SK-N-MC (cell line): ENCODE measurements around the gene TSPAN4.

Source experiments
- DNase-seq: peaks from one replicate; pipeline ENCODE4 v3.0.0-alpha.2; 2011; ENCODE audit warnings: low read depth, low spot score
- H3K27ac ChIP-seq: fragments of 200-600 bp; sonication (generic); 2 replicates; pipeline ENCODE4 v1.5.1; 2016; ENCODE audit warnings: mixed run types
- H3K36me3 ChIP-seq: fragments of 200-600 bp; sonication (generic); 2 replicates; pipeline ENCODE4 v1.6.1; 2017; ENCODE audit warnings: antibody characterized with exemption, low read length, mixed read lengths; ENCODE audit not compliant: insufficient read depth
- H3K4me3 ChIP-seq: fragments of 200-600 bp; sonication (generic); 2 replicates; pipeline ENCODE4 v1.5.1; 2016
- H3K9ac ChIP-seq: fragments of 200-600 bp; sonication (generic); 2 replicates; pipeline ENCODE4 v1.8.0; 2017; ENCODE audit warnings: mixed run types, mixed read lengths; ENCODE audit not compliant: insufficient read length
- H3K9me3 ChIP-seq: fragments of 200-600 bp; sonication (generic); 2 replicates; pipeline ENCODE4 v1.6.1; 2017; ENCODE audit warnings: low read depth, mild to moderate bottlenecking, antibody characterized with exemption, low read length, moderate library complexity, mixed read lengths
- EZH2 ChIP-seq: fragments of 200-600 bp; sonication (generic); IDR thresholded peaks from one replicate; pipeline ENCODE4 v1.6.1; 2017; ENCODE audit warnings: antibody characterized with exemption
- FOXP2 ChIP-seq: optimal IDR thresholded peaks from 2 replicates; pipeline ENCODE3; 2011; ENCODE audit warnings: mild to moderate bottlenecking, moderate library complexity; ENCODE audit not compliant: insufficient read depth; ENCODE audit errors: extremely low read length, control extremely low read depth
- POLR2AphosphoS5 ChIP-seq: IDR thresholded peaks from 2 replicates; pipeline ENCODE4 v1.6.1; 2012; ENCODE audit warnings: mild to moderate bottlenecking, low read depth, low read length, borderline replicate concordance

Gene TSPAN4

DNA sequence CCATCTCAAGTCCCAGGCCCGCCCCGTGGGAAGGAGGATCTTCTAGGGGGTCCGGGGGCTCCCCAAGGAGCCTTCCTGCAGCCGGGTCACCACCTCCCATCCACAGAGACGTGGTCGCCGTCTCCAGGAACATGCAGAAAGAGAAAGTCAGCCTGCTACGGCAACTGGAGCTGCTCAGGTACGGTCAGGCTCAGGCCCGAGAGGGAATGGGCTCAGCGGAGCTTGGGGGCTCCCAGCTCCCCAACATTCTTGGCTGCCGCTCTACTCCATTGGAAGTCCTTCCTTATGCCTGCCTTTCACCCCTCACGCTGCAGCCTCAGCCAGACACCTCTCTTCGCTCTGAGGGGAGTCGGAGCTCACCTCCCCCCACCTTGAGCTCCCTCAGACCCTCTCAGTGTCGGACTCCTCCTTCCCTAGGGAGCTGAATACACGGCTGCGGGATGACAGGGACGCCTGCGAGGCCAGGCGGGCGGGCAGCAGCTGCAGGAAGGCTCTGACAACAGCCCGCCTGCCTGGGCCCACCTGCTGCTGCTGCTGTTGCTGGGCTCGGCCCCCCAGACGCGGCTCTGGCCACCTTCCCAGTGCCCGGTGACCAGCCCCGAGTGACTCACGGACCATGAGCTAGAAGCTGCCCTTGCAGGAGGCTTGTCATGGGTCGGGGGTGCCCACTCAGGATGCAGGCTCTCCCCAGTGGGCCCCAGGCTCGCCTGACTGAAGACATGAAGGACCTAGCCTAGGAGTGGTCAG lies 11.4 kb upstream of the TSPAN4 start:
- DNase-seq = no peak
- H3K36me3 ChIP-seq = no peaks in the 10 kb centered on the region
- H3K9me3 ChIP-seq = no peaks in the 10 kb centered on the region
- no peak overlapping the region for H3K9ac ChIP-seq
- no peak overlapping the region for H3K27ac ChIP-seq
- TF ChIP-seq POLR2AphosphoS5 (no peak), EZH2 (no peak), FOXP2 (no peak)
- peak overlapping the region; percentile 86 for H3K4me3 ChIP-seq

DNA sequence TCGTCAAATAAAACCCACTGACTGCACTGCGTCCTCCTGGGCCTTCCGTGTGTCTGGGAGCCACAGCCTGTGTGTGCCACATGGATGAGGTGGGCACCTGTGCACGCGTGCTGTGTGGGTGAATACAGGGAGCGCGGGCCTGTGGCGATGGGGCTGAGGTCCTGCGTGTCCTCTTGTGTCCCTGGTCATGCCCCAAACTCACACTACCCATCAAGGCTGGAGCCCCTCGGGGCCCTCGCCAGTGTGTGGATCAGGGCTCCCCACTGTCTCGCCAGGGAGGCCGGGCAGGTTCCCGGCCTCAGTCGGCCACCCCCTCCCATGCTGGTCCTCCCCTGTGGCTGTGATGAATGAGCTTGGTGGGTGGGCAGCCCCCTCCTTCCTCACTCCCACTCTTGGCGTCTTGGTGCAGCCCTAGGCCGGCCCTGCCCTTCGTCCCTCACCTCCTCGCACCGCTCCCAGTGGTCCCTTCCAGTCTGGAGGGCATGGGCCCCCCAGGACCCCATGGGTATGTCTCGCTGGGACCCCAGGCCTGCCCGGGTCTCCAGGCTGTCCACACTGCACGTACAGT lies 10.6 kb upstream of the TSPAN4 start:
- H3K36me3 ChIP-seq = peaks cover 4% of the 10 kb centered on the region; the same call in 1 of the 2 replicates
- peak overlapping the region; percentile 84 for H3K4me3 ChIP-seq
- no peak for TF ChIP-seq POLR2AphosphoS5
- TF ChIP-seq FOXP2 = no peak
- TF ChIP-seq EZH2 = no peak
- no peaks in the 10 kb centered on the region for H3K9me3 ChIP-seq
- H3K27ac ChIP-seq = no peak overlapping the region
- no peak for DNase-seq
- H3K9ac ChIP-seq = peak overlapping the region; percentile 57

DNA sequence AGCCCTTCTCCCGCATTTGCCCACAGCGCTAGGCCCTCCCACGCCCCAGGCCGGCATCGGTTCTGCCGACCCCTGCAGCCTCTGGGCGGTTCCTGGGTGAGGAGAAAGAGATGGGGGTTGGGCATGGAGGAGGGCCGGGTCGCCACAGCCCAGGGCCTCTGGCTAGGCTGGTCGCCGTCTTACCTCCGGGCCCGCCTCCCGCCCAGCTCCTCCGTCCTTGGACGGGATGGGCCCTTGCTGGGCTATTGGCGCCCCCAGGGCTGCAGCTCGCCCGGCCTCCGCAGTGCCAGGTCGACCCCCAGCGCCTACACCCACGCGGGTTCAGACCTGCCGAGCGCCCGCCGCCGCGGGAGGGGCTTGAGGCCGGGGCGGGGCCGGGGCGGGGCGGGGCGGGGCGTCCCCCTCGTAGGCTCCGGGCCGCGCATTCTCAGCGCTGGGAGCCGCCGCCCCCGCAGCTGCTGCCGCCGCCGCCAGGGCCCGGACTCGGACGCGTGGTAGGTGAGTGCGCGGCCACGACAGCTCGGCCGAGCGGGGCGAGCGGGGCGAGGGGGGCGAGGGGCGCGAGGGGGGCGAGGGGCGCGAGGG lies 10.0 kb upstream of the TSPAN4 start, which contains the start of gene CD151:
Gene CD151, plus strand, starts transcription at position 424 of the 585 bp plus-strand sequence. CDS start 3,118 bp downstream, outside the sequence.
- Histone ChIP-seq H3K4me3 (peak within 1 kb of the TSS; percentile 84), H3K9ac (peak within 1 kb of the TSS; percentile 67), H3K9me3 (no peaks in the 10 kb centered on the region), H3K36me3 (peaks cover 10% of the 10 kb centered on the region; the same call in 1 of the 2 replicates), H3K27ac (no peak within 1 kb of the TSS)
- TF ChIP-seq FOXP2 (no peak), EZH2 (no peak), POLR2AphosphoS5 (peak; percentile 60; the same call in 1 of the 2 replicates)
- DNase-seq = no peak

DNA sequence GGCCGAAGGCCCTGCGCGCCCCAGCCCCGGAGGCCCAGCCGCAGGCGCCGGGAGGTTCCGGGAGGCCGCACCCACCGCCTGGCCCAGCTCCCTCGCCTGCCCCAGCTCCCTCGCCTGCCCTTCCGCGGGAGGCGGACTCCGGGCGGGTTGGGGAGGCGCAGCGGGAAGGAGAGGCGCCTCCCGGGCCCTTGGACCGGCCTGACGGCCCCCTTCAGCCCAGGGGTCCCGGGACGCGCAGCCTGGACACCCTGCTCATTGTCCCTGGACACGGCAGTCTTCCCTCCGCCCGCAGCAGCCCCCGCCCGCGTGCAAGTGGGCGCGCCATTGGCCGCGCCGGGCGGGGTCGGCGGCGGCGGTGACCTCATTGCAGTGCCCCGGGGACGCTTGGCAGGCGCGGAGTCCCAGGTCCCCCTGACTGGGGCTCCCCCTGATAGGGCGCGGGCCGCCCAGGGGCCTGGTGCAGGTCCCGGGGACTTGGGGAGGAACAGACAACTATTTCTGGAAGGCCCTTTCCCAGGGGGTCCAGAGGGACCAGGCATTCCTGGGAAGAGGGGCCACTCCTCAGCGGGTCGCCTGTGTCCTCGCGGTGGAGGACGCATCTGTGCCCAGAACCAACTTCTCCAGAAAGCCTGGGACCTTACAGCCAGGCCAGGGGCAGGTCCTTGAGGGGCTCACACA lies 9.4 kb upstream of the TSPAN4 start:
- TF ChIP-seq FOXP2 = no peak
- TF ChIP-seq POLR2AphosphoS5 = no peak
- TF ChIP-seq EZH2 = no peak
- Histone ChIP-seq H3K27ac (no peak overlapping the region), H3K4me3 (peak overlapping the region; percentile 78)

DNA sequence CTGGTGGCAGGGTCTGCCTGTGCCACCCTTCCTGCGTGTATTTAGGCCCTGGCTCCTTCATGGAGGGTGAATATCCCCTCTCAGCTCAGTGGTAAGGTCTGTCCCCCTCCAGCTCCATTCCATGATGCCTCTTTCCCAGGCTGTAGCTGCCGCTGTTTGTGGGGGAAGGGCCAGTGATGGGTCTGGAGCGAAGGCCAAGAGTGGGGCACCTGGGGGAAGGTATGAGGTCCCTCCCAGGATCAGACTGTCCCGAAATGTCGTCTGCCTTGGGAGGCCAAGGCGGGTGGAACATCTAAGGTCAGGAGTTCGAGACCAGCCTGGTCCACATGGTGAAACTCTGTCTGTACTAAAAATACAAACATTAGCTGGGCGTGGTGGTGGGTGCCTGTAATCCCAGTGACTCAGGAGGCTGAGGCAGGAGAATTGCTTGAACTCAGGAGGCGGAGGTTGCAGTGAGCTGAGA lies 8.8 kb upstream of the TSPAN4 start:
- Histone ChIP-seq H3K9ac (peak overlapping the region; percentile 67), H3K4me3 (peak overlapping the region; percentile 78), H3K27ac (no peak overlapping the region), H3K36me3 (peaks cover 20% of the 10 kb centered on the region), H3K9me3 (no peaks in the 10 kb centered on the region)
- no peak for DNase-seq
- TF ChIP-seq POLR2AphosphoS5 (no peak), EZH2 (no peak), FOXP2 (no peak)

More for the DNA sequence above, 9.4 kb upstream of the TSPAN4 start:
- Histone ChIP-seq H3K9ac (peak overlapping the region; percentile 67), H3K36me3 (peaks cover 15% of the 10 kb centered on the region; the same call in 1 of the 2 replicates), H3K9me3 (no peaks in the 10 kb centered on the region)
- DNase-seq = no peak

DNA sequence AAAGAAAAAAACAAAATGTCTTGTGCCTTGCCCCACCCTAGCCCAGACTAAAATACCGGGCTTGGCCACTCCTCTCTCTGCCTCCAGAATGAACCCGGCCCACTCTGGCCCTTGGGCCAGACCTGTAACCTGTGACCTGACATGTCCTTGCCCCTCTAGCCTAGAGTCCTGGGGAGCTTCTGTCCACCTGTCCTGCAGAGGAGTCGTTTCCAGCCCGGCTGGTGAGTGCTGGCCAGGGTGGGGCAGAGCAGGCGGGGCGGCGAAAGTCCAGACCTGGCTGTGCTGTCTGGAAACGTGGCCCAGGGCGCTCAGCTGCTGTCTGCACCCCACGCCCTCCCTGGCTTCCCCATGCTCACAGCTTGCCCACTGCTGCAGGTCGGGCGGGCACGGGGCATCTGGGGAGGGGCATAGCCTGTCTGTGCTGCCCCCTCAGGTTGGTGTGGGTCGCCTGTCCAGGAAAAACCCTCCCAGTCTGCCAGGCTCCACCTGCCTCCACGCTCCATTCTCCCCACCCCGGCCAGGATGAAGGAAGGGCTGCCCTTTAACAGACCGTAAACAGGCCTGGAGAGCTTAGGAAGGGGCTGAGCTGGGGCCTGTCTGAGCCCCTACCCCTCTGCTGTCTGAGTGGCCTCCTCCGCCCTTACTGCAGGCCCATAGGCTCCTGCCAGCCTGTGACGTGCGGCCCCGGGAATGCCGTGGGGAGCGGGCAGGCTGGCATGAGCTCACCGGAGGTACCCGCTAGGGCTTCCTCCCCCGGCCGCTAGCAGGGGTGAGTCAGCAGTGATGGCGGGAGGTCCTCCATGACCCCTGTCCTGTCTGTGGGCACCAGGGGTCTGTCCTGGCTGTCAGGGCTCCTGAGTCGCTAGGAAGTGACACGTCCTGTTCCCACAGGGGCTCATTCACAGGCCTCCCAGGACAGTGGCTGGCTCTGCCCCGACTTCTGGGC lies 8.0 kb upstream of the TSPAN4 start:
- Histone ChIP-seq H3K9ac (no peak overlapping the region), H3K9me3 (no peaks in the 10 kb centered on the region), H3K27ac (no peak overlapping the region), H3K36me3 (peaks cover 28% of the 10 kb centered on the region), H3K4me3 (no peak overlapping the region)
- TF ChIP-seq FOXP2 = no peak
- TF ChIP-seq POLR2AphosphoS5 = no peak
- TF ChIP-seq EZH2 = no peak
- DNase-seq = no peak

DNA sequence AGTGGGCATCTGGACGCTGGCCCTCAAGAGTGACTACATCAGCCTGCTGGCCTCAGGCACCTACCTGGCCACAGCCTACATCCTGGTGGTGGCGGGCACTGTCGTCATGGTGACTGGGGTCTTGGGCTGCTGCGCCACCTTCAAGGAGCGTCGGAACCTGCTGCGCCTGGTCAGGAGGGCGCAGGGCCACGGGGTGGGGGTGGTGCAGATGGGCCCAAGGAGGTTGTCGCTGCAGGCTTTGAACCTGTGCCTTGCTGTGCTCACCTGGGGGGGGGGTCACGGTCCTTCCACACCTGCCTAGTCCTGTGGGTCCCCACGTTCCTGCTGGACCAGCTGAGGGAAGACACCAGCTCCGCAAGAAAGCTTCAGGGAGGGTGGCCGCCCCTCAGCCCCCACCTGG lies 6.4 kb upstream of the TSPAN4 start:
- Histone ChIP-seq H3K27ac (no peak overlapping the region), H3K4me3 (no peak overlapping the region), H3K36me3 (peaks cover 37% of the 10 kb centered on the region), H3K9me3 (no peaks in the 10 kb centered on the region), H3K9ac (no peak overlapping the region)
- no peak for TF ChIP-seq EZH2
- TF ChIP-seq POLR2AphosphoS5 = no peak
- no peak for TF ChIP-seq FOXP2
- DNase-seq = no peak
